HG03460 (cell line): ENCODE results near the gene CFAP299.
"Not testable (repeated sequence)": the region's sequence is repeated elsewhere in the genome, so short reads cannot be mapped to it uniquely, and the experiment has no call there.

ENCODE experiments used
- ATAC-seq: cut with Tn5 transposase; IDR thresholded peaks from one replicate; pipeline ENCODE4 v1.9.1; 2021; ENCODE audit not compliant: unreplicated experiment

CFAP299 gene

GRCh38 chr4:80439294-80440061, 103.9 kb downstream of the CFAP299 start:
- not testable (repeated sequence) for ATAC-seq

DNA sequence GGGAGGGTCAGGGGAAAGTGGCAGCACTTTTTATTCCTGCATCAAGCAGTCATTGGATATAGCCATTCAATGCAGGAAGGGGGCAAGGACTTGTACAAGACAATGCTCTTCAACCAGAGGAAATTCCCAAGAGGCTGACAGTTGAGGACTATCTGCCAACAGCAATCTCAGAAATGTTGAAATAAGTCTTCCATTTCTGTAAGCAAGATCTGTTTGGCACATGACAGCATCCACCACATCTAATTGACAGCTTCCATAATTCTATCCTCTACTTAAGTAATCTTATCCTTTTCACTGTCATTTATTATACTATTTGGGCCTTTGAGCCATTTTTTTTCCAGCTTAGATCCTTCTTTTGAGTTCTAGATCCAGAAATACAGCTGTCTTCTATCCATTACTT, 110.7 kb downstream of the CFAP299 start:
- ATAC-seq = no peak

- no peak for ATAC-seq
Measured at GRCh38 chr4:80446664-80447063, 111.1 kb downstream of the CFAP299 start.

- no peak for ATAC-seq
Measured at GRCh38 chr4:80447493-80447892, 112.0 kb downstream of the CFAP299 start.

DNA sequence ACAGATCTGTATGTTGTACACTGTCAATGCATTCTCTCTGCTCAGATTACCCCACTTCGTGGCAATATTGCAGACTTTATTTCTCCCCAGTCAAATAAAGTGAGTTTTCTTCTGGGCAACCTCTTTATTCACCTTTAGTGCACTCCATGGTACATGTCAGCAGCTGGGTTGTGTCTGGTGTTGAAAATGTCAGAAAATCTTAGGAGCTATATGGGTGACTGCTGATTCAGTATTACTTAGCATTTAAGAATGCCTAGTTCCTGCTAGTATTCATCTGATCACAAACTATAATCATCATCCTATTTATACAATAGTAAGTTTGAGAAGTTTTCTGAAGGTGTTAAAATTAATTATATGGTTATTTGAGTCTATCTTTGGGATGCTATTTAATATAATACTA, 112.5 kb downstream of the CFAP299 start:
- ATAC-seq = no peak

DNA sequence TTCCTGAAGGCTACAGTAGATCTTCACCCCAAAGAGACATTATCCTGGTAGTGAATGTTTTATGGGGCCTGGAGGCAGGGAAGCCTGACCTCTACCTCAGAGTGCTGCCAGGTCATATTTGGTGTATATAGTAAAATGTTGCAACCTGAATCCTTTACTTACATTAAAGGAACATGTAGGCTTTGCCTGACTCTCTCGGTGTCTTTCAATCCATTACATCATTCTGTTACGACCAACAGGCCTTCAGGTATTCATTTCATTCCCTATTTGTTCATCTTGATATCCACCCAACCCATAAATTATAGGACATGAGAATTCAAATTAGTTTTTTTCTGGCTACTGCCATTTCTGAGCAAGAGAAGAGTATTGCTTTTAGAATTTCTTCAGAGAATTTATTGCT, 116.5 kb downstream of the CFAP299 start:
- ATAC-seq = no peak

DNA sequence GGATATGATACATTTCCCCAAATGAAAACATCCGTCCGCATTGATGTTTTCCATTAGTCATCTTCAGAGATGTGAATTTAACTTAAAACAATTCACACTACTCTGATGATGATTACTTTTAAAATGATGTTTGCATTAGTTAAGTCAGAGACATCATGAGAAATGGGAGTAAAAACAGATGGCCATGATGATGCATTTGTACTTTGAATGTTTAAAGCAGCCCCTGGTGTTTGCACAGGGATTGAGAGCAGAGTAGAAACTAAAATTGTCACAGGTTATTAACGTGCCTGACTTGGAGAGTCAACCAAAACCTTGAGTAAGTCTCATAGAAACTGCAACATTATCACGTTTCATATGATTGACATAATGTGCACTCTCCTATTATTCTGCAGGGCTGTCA, 117.2 kb downstream of the CFAP299 start:
- ATAC-seq = no peak

DNA sequence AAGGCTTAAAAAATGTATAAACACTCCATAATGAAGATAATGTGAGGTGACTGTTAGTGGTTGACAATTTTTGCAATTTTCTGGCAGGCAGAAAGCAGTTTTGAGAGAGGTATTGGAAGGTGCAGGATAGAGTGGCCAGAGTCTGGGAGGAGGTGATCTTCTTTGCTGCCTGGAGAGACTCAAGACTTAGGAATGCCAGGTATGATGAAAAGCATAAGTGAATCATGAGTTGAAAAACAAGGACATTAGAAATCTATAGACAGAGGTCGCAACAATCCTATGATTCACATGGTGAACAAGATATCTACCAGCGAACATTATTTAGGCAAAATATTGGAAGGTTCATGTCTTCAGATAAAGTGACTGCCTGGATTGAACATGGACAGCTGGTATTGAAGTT, 118.5 kb downstream of the CFAP299 start:
- no peak for ATAC-seq

DNA sequence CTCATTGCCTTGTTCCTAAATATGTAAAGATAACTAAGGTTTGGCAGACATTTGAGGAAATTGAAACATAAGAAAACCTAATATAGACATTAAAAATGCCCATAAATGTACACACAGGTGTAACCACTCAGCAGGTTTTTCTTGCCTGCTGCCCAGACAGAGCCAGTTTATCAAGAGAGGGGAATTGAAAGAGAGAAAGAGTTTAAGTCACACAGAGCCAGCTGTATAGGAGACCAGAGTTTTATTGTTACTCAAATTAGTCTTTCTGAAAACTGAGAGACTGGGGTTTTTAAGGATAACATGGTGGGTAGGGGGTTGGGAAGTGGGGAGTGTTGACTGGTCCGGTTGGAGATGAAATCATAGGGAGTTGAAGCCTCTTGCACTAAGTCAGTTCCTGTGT, 119.0 kb downstream of the CFAP299 start:
- no peak for ATAC-seq

DNA sequence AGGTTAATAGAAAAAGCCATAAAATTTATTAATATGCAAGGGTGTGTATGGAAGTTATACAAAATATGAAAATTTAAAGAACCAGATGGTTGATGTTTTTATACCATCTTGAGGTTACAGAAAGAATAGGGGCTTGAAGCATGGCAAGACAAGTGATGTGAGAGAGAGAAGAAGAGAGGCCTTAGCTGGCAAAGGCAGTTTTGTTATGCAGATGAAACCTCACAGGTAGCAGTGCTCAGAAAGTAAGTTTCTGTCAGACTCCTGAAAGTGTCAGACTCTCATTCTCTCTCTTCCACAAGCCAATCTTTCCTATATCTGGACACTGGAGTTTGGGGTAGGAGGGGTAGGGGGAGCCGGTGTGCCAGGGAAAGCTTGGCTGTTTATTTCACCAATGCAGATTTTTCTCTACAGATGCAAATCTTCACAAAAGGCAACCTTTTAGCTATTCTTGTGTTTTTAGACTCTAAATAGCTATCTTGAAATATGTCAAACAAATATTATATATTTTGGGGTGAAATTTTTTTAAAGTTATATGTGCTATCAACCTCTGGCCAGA, 124.5 kb downstream of the CFAP299 start:
- ATAC-seq = no peak

DNA sequence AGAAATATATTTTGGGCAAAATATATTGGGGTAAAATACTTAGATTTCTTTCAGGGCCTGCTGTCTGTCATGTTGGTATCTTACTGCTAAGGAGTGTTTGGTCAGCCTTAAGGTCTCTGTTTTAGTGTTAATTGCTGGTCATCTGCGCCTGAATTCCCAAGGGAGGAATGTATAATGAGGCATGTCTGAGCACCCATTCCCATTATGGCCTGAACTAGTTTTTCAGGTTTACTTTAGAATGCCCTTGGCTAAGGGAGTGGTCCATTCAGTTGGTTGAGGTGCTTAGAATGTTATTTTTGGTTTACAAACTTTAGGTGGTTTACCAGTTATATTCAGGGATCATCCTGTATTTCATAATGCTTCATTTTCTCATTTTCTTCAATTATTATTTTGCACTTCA, 125.9 kb downstream of the CFAP299 start:
- no peak for ATAC-seq

DNA sequence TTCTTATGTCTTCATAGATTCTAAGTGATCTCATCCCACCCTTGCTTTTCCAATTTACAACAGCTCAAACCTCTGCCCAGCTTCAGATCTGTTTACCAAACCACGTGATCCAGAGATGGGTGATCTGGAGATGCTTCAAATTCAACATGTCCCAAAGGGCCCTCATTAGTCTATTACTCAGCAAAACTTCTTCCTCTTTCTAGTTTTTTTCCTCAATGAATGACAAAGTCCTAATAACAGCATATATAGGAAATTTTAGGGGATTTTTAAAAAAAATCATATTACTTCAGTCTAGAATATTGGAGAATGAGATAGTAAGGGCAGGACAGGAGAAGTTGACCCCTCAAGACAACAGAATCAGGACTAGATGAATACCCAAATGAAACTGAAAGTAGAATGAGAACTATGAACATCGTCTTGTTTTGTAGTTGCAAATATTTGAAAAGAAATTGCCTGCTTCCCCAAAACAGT, 127.1 kb downstream of the CFAP299 start:
- no peak for ATAC-seq

- no peak for ATAC-seq
Measured at GRCh38 chr4:80463509-80463908, 128.0 kb downstream of the CFAP299 start.

DNA sequence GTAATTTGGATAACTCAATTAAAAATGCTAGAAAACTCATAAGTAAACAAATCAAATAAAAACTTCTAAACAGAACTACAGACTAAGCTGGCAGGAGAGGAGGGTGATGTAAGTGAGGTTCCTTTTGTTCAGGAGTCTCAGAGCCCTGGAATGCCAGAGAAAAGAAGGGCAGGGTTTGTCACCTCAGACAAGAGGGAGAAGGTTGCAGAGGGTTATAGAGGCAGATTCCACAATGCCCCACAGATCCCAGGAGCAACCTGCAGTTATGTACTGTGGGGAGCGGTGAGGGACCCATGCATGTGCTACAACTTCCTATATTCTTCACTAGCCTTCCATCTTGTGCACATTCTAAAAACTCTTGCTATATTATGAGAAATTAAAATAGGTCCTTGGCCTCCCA, 129.7 kb downstream of the CFAP299 start:
- no peak for ATAC-seq

GRCh38 chr4:80465736-80466135, 130.2 kb downstream of the CFAP299 start:
- no peak for ATAC-seq

DNA sequence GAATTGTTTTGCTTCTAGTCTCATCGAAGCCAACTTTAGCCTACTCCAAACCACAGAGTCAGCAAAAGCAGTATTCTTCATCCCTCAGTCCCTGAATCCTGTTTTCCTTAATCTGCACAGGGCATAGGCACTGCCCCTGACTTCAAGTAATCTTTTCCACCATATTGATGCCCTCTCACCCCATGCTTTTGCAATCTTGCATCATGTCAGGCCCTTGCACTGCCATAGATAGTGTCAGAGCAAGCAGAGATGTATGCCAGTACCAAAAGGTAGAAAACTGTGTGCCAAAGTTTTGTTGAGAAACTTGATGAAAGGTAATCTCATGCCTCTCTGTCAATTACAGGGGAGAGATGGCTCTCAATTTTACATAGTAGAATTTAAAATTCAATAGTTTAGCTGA, 131.1 kb downstream of the CFAP299 start:
- no peak for ATAC-seq

GRCh38 chr4:80471756-80472155, 136.2 kb downstream of the CFAP299 start:
- no peak for ATAC-seq

- no peak for ATAC-seq
Measured at GRCh38 chr4:80475236-80475635, 139.7 kb downstream of the CFAP299 start.

DNA sequence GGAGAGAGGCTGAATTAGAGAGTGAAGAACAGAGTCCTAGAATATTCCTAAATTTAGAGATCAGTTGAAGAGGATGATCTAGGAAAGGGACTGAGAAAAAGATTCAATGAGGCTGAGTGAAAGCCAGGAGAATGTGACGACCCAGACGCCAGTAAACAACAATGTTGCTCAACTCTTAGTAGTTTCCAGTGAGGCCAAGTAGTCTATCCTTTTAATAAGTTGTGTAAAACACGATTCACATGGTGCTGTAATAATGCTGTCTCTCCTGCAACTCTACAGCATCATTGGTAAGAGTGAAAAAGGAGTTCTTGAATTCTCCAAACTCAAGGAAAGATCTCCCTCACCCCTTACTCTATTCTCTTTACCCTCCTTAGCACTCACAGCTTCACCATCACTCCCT, 140.3 kb downstream of the CFAP299 start:
- no peak for ATAC-seq

GRCh38 chr4:80484712-80485111, 149.2 kb downstream of the CFAP299 start:
- ATAC-seq = no peak

DNA sequence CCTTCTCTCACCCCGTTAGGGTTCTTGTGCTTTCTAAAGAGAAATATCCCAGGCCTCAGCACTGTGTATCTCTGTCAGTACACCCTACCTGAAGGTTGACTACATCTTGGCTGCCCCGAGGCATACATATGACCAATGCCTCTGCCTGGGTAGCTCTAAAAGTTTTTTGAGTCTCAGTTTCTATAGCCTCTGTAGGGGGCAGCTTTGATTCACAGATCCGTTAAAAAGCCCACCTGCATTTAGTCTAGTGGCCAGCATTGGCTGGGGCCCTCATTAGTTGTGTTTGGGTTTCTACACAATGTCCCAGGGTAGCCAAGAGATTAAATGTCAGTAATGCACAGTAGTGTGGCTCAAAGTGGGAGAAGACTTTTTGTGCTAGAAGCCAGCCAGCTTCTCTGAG, 151.1 kb downstream of the CFAP299 start:
- no peak for ATAC-seq

- peak; percentile 73 for ATAC-seq
Measured at GRCh38 chr4:80489798-80490197, 154.3 kb downstream of the CFAP299 start.

- peak; percentile 69 for ATAC-seq
Measured at GRCh38 chr4:80492761-80493160, 157.2 kb downstream of the CFAP299 start.
